Lower lobe of right lung (tissue), 2 donors: Measurements from ENCODE around the gene HSPA12A. TPM values are rescaled to one million over a fixed set of nuclear protein-coding genes. Genes with fewer than 3 reads are reported as not detected.

ENCODE experiments used
- ATAC-seq, 2 donors: fragments of 200-7000 bp; cut with Tn5 transposase; one replicate each; pipeline ENCODE4 v1.9.1; 2020 to 2022; ENCODE audit warnings: mild to moderate bottlenecking in 2 of 2, moderate library complexity in 2 of 2
- DNase-seq: peaks from one replicate; pipeline ENCODE4 v3.0.0-alpha.2; 2020
- H3K27ac ChIP-seq: fragments of 200-600 bp; one replicate; pipeline ENCODE4 v1.8.0; 2022
- H3K27me3 ChIP-seq: fragments of 200-600 bp; one replicate; pipeline ENCODE4 v1.8.0; 2022; ENCODE audit warnings: low read depth
- H3K36me3 ChIP-seq: fragments of 200-600 bp; one replicate; pipeline ENCODE4 v1.8.0; 2022; ENCODE audit warnings: mild to moderate bottlenecking
- H3K4me1 ChIP-seq: fragments of 200-600 bp; one replicate; pipeline ENCODE4 v1.8.0; 2022
- H3K4me3 ChIP-seq: fragments of 200-600 bp; one replicate; pipeline ENCODE4 v1.8.0; 2022; ENCODE audit warnings: mild to moderate bottlenecking
- H3K9me3 ChIP-seq: fragments of 200-600 bp; one replicate; pipeline ENCODE4 v1.8.0; 2022
- CTCF ChIP-seq: fragments of 200-600 bp; IDR thresholded peaks from one replicate; pipeline ENCODE4 v1.8.0; 2022; ENCODE audit warnings: antibody characterized with exemption, mild to moderate bottlenecking
- intact Hi-C: fragments of 100-400 bp; cut with DNase I; formaldehyde crosslinking; loops from one replicate; pipeline ENCODE4 v1.11.0; 2022
- total RNA-seq: library from RNA; stranded (reverse); fragmentation: NEBNext Ultra II Directional; extraction: Animal tissue kit (Norgen Biotek cat#: 25700); gene quantifications from one replicate; pipeline ENCODE4 v1.2.1, GENCODE V29; 2021
- donor health status: DM: no; HTN: yes; CAD: no; lungs with severe emphysema.

HSPA12A gene
- total RNA-seq, 1 donor from 2014 or later: 8.8 TPM

GRCh38 chr10:116685807-116686206 is 56.6 kb downstream of the HSPA12A start:
- Histone ChIP-seq H3K27ac (no peak overlapping the region), H3K9me3 (no peaks in the 10 kb centered on the region), H3K27me3 (no peaks in the 10 kb centered on the region), H3K36me3 (no peaks in the 10 kb centered on the region), H3K4me3 (no peak overlapping the region), H3K4me1 (peaks cover 10% of the 10 kb centered on the region)
- no peak for TF ChIP-seq CTCF
- ATAC-seq (no peak), DNase-seq (no peak)
- intact Hi-C loops: no loop called here

- no peak for TF ChIP-seq CTCF
- H3K4me1 ChIP-seq: peaks cover 6% of the 10 kb centered on the region
- H3K27me3 ChIP-seq: no peaks in the 10 kb centered on the region
- H3K9me3 ChIP-seq: no peaks in the 10 kb centered on the region
- H3K27ac ChIP-seq: no peak overlapping the region
- intact Hi-C loops: no loop called here
- no peak overlapping the region for H3K4me3 ChIP-seq
- ATAC-seq (no peak), DNase-seq (no peak)
- no peaks in the 10 kb centered on the region for H3K36me3 ChIP-seq
Measured at GRCh38 chr10:116684781-116685180, 57.6 kb downstream of the HSPA12A start.

GRCh38 chr10:116683821-116684220 is 58.5 kb downstream of the HSPA12A start:
- no peak for DNase-seq
- no peaks in the 10 kb centered on the region for H3K36me3 ChIP-seq
- intact Hi-C loops: no loop called here
- no peak for ATAC-seq
- H3K27me3 ChIP-seq: no peaks in the 10 kb centered on the region
- no peaks in the 10 kb centered on the region for H3K9me3 ChIP-seq
- peaks cover 2% of the 10 kb centered on the region for H3K4me1 ChIP-seq
- TF ChIP-seq CTCF: no peak
- H3K27ac ChIP-seq: no peak overlapping the region
- H3K4me3 ChIP-seq: no peak overlapping the region

GRCh38 chr10:116683166-116683565 is 59.2 kb downstream of the HSPA12A start:
- H3K9me3 ChIP-seq: no peaks in the 10 kb centered on the region
- H3K27me3 ChIP-seq: no peaks in the 10 kb centered on the region
- DNase-seq: no peak
- H3K4me3 ChIP-seq: no peak overlapping the region
- no peak overlapping the region for H3K27ac ChIP-seq
- H3K4me1 ChIP-seq: no peaks in the 10 kb centered on the region
- no peak for ATAC-seq
- no peaks in the 10 kb centered on the region for H3K36me3 ChIP-seq
- no peak for TF ChIP-seq CTCF
- intact Hi-C loops: no loop called here

GRCh38 chr10:116679351-116679750 is 63.0 kb downstream of the HSPA12A start:
- no peaks in the 10 kb centered on the region for H3K27me3 ChIP-seq
- no peak for TF ChIP-seq CTCF
- no peak overlapping the region for H3K4me3 ChIP-seq
- H3K36me3 ChIP-seq: no peaks in the 10 kb centered on the region
- ATAC-seq (no peak), DNase-seq (no peak)
- no peak overlapping the region for H3K27ac ChIP-seq
- no peaks in the 10 kb centered on the region for H3K4me1 ChIP-seq
- intact Hi-C loops: no loop called here
- no peaks in the 10 kb centered on the region for H3K9me3 ChIP-seq

GRCh38 chr10:116676633-116677032 is 65.7 kb downstream of the HSPA12A start:
- Histone ChIP-seq H3K36me3 (no peaks in the 10 kb centered on the region), H3K4me1 (no peaks in the 10 kb centered on the region), H3K9me3 (no peaks in the 10 kb centered on the region), H3K4me3 (no peak overlapping the region), H3K27ac (no peak overlapping the region), H3K27me3 (peaks cover 5% of the 10 kb centered on the region)
- no peak for ATAC-seq
- intact Hi-C loops: no loop called here
- TF ChIP-seq CTCF: no peak
- no peak for DNase-seq
